ENCODE data around the gene CEP68. TPM values are rescaled to one million over a fixed set of nuclear protein-coding genes. Genes with fewer than 3 reads are reported as not detected.

CEP68 gene
- total RNA-seq, 1 experiment from 2014 or later: 11.2 TPM

Other genes starting within 250 kb of the CEP68 start
- 9.2 TPM for gene SLC1A4, start 67.0 kb upstream of the CEP68 start, total RNA-seq (2021; ENCODE audit: unreplicated experiment)
- gene RAB1A, start 73.7 kb downstream of the CEP68 start, total RNA-seq (2021; ENCODE audit: unreplicated experiment): 131 TPM
- gene ACTR2, start 171.4 kb downstream of the CEP68 start, total RNA-seq (2021; ENCODE audit: unreplicated experiment): 199 TPM